ENCODE measurements around the gene CIAO3. TPM values are rescaled to one million over a fixed set of nuclear protein-coding genes. Genes with fewer than 3 reads are reported as not detected.
A peak's percentile ranks its signal among the peaks of the same experiment; 100 is the strongest.

CIAO3 gene
- total RNA-seq, 1 experiment from 2014 or later, result 50.9 TPM

DNA sequence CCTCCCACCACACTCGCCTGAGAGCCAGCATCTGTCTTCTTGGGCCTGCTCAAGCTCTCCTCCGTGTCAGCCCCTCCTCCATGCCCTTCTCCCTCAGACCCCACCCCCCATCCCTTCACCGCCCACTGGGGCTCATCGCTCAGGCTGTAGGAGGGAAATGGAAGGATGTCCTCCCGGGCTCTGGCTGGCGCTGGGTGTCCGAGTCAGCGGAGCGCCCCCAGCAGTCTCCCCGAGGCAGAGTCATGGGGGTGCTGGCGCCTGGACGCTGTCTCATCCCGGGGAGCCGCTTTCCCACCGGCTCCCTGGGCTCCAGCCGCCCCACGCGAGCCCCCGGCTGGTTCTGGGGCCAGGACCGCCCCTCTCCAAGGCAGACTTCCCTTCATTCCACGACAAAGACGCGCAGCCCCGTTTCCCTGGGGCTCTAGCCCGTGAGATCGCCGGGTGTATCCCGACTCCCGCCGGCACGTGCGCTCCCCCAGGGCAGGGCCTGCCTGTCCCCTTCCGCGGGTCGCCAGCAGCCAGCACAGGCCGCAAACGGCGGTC is 20.3 kb downstream of the CIAO3 start (continued):
- TF ChIP-seq, protein P1, sequence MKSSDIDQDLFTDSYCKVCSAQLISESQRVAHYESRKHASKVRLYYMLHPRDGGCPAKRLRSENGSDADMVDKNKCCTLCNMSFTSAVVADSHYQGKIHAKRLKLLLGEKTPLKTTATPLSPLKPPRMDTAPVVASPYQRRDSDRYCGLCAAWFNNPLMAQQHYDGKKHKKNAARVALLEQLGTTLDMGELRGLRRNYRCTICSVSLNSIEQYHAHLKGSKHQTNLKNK (CRISPR knock-in tag; IDR thresholded peaks at IDR 0.05), result no peak
- peak; percentile 91; the same call in 1 of the 2 replicates for TF ChIP-seq ARID4B (CRISPR knock-in tag; IDR thresholded peaks at IDR 0.05; ENCODE audit: borderline replicate concordance)
- TF ChIP-seq, protein P2, sequence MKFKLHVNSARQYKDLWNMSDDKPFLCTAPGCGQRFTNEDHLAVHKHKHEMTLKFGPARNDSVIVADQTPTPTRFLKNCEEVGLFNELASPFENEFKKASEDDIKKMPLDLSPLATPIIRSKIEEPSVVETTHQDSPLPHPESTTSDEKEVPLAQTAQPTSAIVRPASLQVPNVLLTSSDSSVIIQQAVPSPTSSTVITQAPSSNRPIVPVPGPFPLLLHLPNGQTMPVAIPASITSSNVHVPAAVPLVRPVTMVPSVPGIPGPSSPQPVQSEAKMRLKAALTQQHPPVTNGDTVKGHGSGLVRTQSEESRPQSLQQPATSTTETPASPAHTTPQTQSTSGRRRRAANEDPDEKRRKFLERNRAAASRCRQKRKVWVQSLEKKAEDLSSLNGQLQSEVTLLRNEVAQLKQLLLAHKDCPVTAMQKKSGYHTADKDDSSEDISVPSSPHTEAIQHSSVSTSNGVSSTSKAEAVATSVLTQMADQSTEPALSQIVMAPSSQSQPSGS (CRISPR knock-in tag; IDR thresholded peaks at IDR 0.05; ENCODE audit: borderline replicate concordance, low read depth), result no peak
- TF ChIP-seq CREB1 (CRISPR knock-in tag; IDR thresholded peaks at IDR 0.05), result no peak
- TF ChIP-seq MYBL2 (CRISPR knock-in tag; IDR thresholded peaks at IDR 0.05), result peak; percentile 79
- TF ChIP-seq, protein P3, sequence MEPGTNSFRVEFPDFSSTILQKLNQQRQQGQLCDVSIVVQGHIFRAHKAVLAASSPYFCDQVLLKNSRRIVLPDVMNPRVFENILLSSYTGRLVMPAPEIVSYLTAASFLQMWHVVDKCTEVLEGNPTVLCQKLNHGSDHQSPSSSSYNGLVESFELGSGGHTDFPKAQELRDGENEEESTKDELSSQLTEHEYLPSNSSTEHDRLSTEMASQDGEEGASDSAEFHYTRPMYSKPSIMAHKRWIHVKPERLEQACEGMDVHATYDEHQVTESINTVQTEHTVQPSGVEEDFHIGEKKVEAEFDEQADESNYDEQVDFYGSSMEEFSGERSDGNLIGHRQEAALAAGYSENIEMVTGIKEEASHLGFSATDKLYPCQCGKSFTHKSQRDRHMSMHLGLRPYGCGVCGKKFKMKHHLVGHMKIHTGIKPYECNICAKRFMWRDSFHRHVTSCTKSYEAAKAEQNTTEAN (CRISPR knock-in tag; IDR thresholded peaks at IDR 0.05), result peak; percentile 61; the same call in 1 of the 2 replicates
- TF ChIP-seq MAX (CRISPR knock-in tag; IDR thresholded peaks at IDR 0.05), result peak; percentile 73
- peak; percentile 89 for TF ChIP-seq ZNF121 (CRISPR knock-in tag; IDR thresholded peaks at IDR 0.05)
- no peak for TF ChIP-seq NR3C1 (CRISPR knock-in tag; conservative IDR thresholded peaks at IDR 0.05; ENCODE audit: low read depth)
- TF ChIP-seq NR2C2 (CRISPR knock-in tag; IDR thresholded peaks at IDR 0.05), result no peak
- no peak for TF ChIP-seq HMGXB4 (CRISPR knock-in tag; IDR thresholded peaks at IDR 0.05)
- 0 out of 2 replicates have a peak, but pooled peaks have one; percentile 20 for TF ChIP-seq FOXP1 (CRISPR knock-in tag; IDR thresholded peaks at IDR 0.05; ENCODE audit: borderline replicate concordance)
- TF ChIP-seq, protein P4, sequence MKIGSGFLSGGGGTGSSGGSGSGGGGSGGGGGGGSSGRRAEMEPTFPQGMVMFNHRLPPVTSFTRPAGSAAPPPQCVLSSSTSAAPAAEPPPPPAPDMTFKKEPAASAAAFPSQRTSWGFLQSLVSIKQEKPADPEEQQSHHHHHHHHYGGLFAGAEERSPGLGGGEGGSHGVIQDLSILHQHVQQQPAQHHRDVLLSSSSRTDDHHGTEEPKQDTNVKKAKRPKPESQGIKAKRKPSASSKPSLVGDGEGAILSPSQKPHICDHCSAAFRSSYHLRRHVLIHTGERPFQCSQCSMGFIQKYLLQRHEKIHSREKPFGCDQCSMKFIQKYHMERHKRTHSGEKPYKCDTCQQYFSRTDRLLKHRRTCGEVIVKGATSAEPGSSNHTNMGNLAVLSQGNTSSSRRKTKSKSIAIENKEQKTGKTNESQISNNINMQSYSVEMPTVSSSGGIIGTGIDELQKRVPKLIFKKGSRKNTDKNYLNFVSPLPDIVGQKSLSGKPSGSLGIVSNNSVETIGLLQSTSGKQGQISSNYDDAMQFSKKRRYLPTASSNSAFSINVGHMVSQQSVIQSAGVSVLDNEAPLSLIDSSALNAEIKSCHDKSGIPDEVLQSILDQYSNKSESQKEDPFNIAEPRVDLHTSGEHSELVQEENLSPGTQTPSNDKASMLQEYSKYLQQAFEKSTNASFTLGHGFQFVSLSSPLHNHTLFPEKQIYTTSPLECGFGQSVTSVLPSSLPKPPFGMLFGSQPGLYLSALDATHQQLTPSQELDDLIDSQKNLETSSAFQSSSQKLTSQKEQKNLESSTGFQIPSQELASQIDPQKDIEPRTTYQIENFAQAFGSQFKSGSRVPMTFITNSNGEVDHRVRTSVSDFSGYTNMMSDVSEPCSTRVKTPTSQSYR (CRISPR knock-in tag; IDR thresholded peaks at IDR 0.05), result 0 out of 2 replicates have a peak, but pooled peaks have one; percentile 28
- TF ChIP-seq, protein P5, sequence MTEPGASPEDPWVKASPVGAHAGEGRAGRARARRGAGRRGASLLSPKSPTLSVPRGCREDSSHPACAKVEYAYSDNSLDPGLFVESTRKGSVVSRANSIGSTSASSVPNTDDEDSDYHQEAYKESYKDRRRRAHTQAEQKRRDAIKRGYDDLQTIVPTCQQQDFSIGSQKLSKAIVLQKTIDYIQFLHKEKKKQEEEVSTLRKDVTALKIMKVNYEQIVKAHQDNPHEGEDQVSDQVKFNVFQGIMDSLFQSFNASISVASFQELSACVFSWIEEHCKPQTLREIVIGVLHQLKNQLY (CRISPR knock-in tag; IDR thresholded peaks at IDR 0.05), result no peak
- TF ChIP-seq GRHL2 (CRISPR knock-in tag; IDR thresholded peaks at IDR 0.05; ENCODE audit: insufficient replicate concordance, severe bottlenecking), result no peak
- 0 out of 2 replicates have a peak, but pooled peaks have one; percentile 27 for TF ChIP-seq ZNF219 (CRISPR knock-in tag; IDR thresholded peaks at IDR 0.05; ENCODE audit: borderline replicate concordance)
